HepG2 (cell line): ENCODE measurements around the gene KCTD4. TPM values are rescaled to one million over a fixed set of nuclear protein-coding genes. Genes with fewer than 3 reads are reported as not detected.

Experiments
- ATAC-seq: fragments of 200-7000 bp; cut with Tn5 transposase; 3 replicates; pipeline ENCODE4 v1.9.1; 2020; ENCODE audit warnings: mild to moderate bottlenecking, moderate library complexity
- Bru-seq: library from RNA; stranded (reverse); fragments of 400-500 nt; gene quantifications from one replicate; lab custom pipeline; 2021; lab: Mats Ljungman, UMichigan
- BruChase-seq, 2 experiments: library from RNA; stranded (reverse); fragments of 400-500 nt; gene quantifications; one replicate each; lab custom pipeline; 2021; lab: Mats Ljungman, UMichigan
- BruUV-seq: library from RNA; stranded (reverse); fragments of 400-500 nt; replicated peaks from 2 replicates; lab custom pipeline; 2021; lab: Mats Ljungman, UMichigan
- CTCF ChIA-PET: fragments of 300-600 bp; formaldehyde crosslinking; extraction: SDS; loops from one replicate; lab custom pipeline; 2021; ENCODE audit warnings: low total read pairs, inconsistent platforms, low intra/inter-chr PET ratio; lab: Yijun Ruan, JAX
- POLR2A ChIA-PET: fragments of 350-600 bp; sonication (Branson Sonifier 250); formaldehyde crosslinking; loops from one replicate; lab custom pipeline; 2020; ENCODE audit warnings: antibody characterized with exemption, inconsistent platforms; lab: Yijun Ruan, JAX
- DNase-seq: peaks from one replicate; pipeline ENCODE4 v3.0.0-alpha.2; 2015; ENCODE audit warnings: low spot score
- FAIRE-seq: peaks from 3 replicates; lab custom pipeline; 2011; peaks lifted over from hg19 to GRCh38; lab: Jason Lieb, UNC
- H2AFZ ChIP-seq: one replicate; pipeline ENCODE4 v1.6.1; 2011; ENCODE audit warnings: low read length, inconsistent platforms
- H3K27ac ChIP-seq: fragments of 300-600 bp; 3 replicates; pipeline ENCODE4 v1.8.0; 2011; ENCODE audit warnings: mixed run types, mild to moderate bottlenecking, mixed read lengths, low read length, inconsistent platforms; ENCODE audit not compliant: insufficient read depth; ENCODE audit errors: extremely low read length
- H3K27me3 ChIP-seq, 2 experiments: fragments of 200-600 bp in 1 of 2; 2 replicates in 1 of 2; 3 replicates in 1 of 2; pipeline versions ENCODE4 v1.6.0 to v1.8.0; 2011; ENCODE audit warnings: low read length in 2 of 2, mild to moderate bottlenecking in 2 of 2, moderate library complexity in 2 of 2, inconsistent platforms in 1 of 2; ENCODE audit not compliant: insufficient read depth in 2 of 2, control insufficient read depth in 1 of 2
- H3K36me3 ChIP-seq, 2 experiments: fragments of 200-600 bp in 1 of 2; replicated peaks in 1 of 2; 2 replicates in 1 of 2; 3 replicates in 1 of 2; pipeline versions ENCODE4 v1.5.1 to v1.8.0; 2011; ENCODE audit warnings: low read length in 2 of 2, inconsistent platforms in 1 of 2; ENCODE audit not compliant: insufficient read depth in 2 of 2, control insufficient read depth in 1 of 2
- H3K4me1 ChIP-seq: 2 replicates; pipeline ENCODE4 v1.5.1; 2012; ENCODE audit warnings: low read length, inconsistent platforms; ENCODE audit not compliant: insufficient read depth
- H3K4me2 ChIP-seq: 2 replicates; pipeline ENCODE4 v1.6.0; 2011; ENCODE audit warnings: low read depth, low read length, inconsistent platforms
- H3K4me3 ChIP-seq, 3 experiments: fragments of 200-600 bp in 1 of 3; sonication (generic), shearing (Covaris generic) in 1 of 3; replicated peaks in 1 of 3; 2 replicates each; pipeline ENCODE4 v1.5.1; 2011 to 2016; ENCODE audit warnings: low read length in 3 of 3, inconsistent platforms in 2 of 3, low read depth in 2 of 3, mild to moderate bottlenecking in 2 of 3, control low read depth in 1 of 3, mixed read lengths in 1 of 3; ENCODE audit not compliant: insufficient read depth in 1 of 3
- H3K79me2 ChIP-seq: one replicate; pipeline ENCODE4 v1.6.1; 2011; ENCODE audit warnings: low read length, inconsistent platforms; ENCODE audit not compliant: insufficient read depth
- H3K9ac ChIP-seq: 2 replicates; pipeline ENCODE4 v1.6.0; 2011; ENCODE audit warnings: mild to moderate bottlenecking, low read depth, low read length, inconsistent platforms; ENCODE audit not compliant: insufficient read depth
- H3K9me3 ChIP-seq: 2 replicates; pipeline ENCODE4 v1.5.1; 2012; ENCODE audit warnings: mild to moderate bottlenecking, low read length
- H4K20me1 ChIP-seq: 2 replicates; pipeline ENCODE4 v1.6.0; 2011; ENCODE audit warnings: inconsistent platforms, mild to moderate bottlenecking, low read length, moderate library complexity; ENCODE audit not compliant: insufficient read depth
- ARID2 ChIP-seq: sonication (generic); formaldehyde crosslinking; IDR thresholded peaks from 2 replicates; pipeline ENCODE4 v1.8.1; 2022; ENCODE audit warnings: mild to moderate bottlenecking, missing genetic modification reagents, borderline replicate concordance
- CAMTA2 ChIP-seq: sonication (generic); formaldehyde crosslinking; IDR thresholded peaks from 2 replicates; pipeline ENCODE4 v1.4.0; 2020; ENCODE audit warnings: mild to moderate bottlenecking, missing genetic modification reagents, borderline replicate concordance
- ELF4 ChIP-seq: sonication (generic); formaldehyde crosslinking; IDR thresholded peaks from 2 replicates; pipeline ENCODE4 v1.5.0; 2020; ENCODE audit warnings: missing genetic modification reagents, mild to moderate bottlenecking, moderate library complexity, borderline replicate concordance
- HDAC2 ChIP-seq: sonication (generic); formaldehyde crosslinking; IDR thresholded peaks from 2 replicates; pipeline ENCODE4 v1.4.0; 2020; ENCODE audit warnings: missing genetic modification reagents
- HMG20A ChIP-seq: IDR thresholded peaks from 2 replicates; pipeline ENCODE4 v1.6.1; 2016; ENCODE audit warnings: borderline replicate concordance
- RARG ChIP-seq: sonication (generic); formaldehyde crosslinking; IDR thresholded peaks from 2 replicates; pipeline ENCODE4 v1.4.0; 2020; ENCODE audit warnings: low read depth, mild to moderate bottlenecking, missing genetic modification reagents
- SIX1 ChIP-seq: sonication (generic); formaldehyde crosslinking; IDR thresholded peaks from 2 replicates; pipeline ENCODE4 v1.4.0; 2020; ENCODE audit warnings: missing genetic modification reagents, borderline replicate concordance
- ZNF234 ChIP-seq: sonication (generic); formaldehyde crosslinking; conservative IDR thresholded peaks from 2 replicates; pipeline ENCODE4 v1.5.1; 2020; ENCODE audit warnings: mild to moderate bottlenecking, missing genetic modification reagents
- ZNF430 ChIP-seq: sonication (generic); formaldehyde crosslinking; IDR thresholded peaks from 2 replicates; pipeline ENCODE4 v1.9.0; 2021; ENCODE audit warnings: mild to moderate bottlenecking, missing genetic modification reagents
- ZNF441 ChIP-seq: sonication (generic); formaldehyde crosslinking; IDR thresholded peaks from 2 replicates; pipeline ENCODE4 v1.7.0; 2021; ENCODE audit warnings: missing genetic modification reagents, borderline replicate concordance
- WGBS: methylation state at CpG from one replicate; pipeline ENCODE4 v1.1.6; 2017; ENCODE audit warnings: low lambda C conversion rate; 5-methylcytosine and 5-hydroxymethylcytosine counted together
- in situ Hi-C: cut with HindIII; loops from 2 replicates; pipeline ENCODE4 v1.10.0; 2017; ENCODE audit warnings: low pct_unique_long_range_greater_than_20kb; ENCODE audit not compliant: extremely low pct_ligation_motif_present
- intact Hi-C: fragments of 100-400 bp; cut with micrococcal nuclease; formaldehyde crosslinking; loops from one replicate; pipeline ENCODE4 v1.10.0; 2022; ENCODE audit not compliant: unreplicated experiment
- long read RNA-seq, 2 experiments: library from RNA in 1 of 2; library from polyadenylated mRNA in 1 of 2; stranded (forward) in 1 of 2; unstranded in 1 of 2; transcript quantifications; one replicate each; pipeline ENCODE4 v2.0.0, GENCODE V29; 2019 to 2022
- polyA minus RNA-seq, 3 experiments: library from RNA; depleted of rRNA, polyadenylated mRNA; stranded (reverse); fragments of >200 nt; gene quantifications; 2 replicates each; pipeline ENCODE4 v1.2.3, GENCODE V29; 2011; ENCODE audit warnings: low replicate concordance in 1 of 3
- polyA plus RNA-seq, 8 experiments: library from polyadenylated mRNA; depleted of rRNA in 3 of 8; stranded (reverse) in 7 of 8; unstranded in 1 of 8; fragments of >200 nt; fragmentation: Illumina TruSeq in 4 of 8; extraction: Trizol in 4 of 8; gene quantifications; 2 replicates each; pipeline versions ENCODE4 v1.2.1 to v1.2.3, GENCODE V29; 2011 to 2016; ENCODE audit warnings: low read depth in 4 of 8, missing spikeins in 1 of 8, mixed read lengths in 1 of 8; ENCODE audit not compliant: insufficient read depth in 1 of 8
- total RNA-seq, 5 experiments: library from RNA; depleted of rRNA; stranded (reverse); fragments of >200 nt; fragmentation: Illumina TruSeq; extraction: Trizol; gene quantifications; 2 replicates each; pipeline ENCODE4 v1.2.3, GENCODE V29; 2016; ENCODE audit warnings: low read depth in 1 of 5
- TF ChIP-seq, protein P1 (sequence below): sonication (generic); formaldehyde crosslinking; IDR thresholded peaks from 2 replicates; pipeline ENCODE4 v1.4.0; 2020; ENCODE audit warnings: mild to moderate bottlenecking, missing genetic modification reagents
- TF ChIP-seq, protein P2 (sequence below): sonication (generic); formaldehyde crosslinking; conservative IDR thresholded peaks from 2 replicates; pipeline ENCODE4 v1.4.0; 2020; ENCODE audit warnings: missing genetic modification reagents
- TF ChIP-seq, protein P3 (sequence below): sonication (generic); formaldehyde crosslinking; IDR thresholded peaks from 2 replicates; pipeline ENCODE4 v1.4.0; 2020; ENCODE audit warnings: mild to moderate bottlenecking, missing genetic modification reagents
- TF ChIP-seq, protein P4 (sequence below): sonication (generic); formaldehyde crosslinking; IDR thresholded peaks from 2 replicates; pipeline ENCODE4 v1.5.1; 2020; ENCODE audit warnings: mild to moderate bottlenecking, moderate library complexity, missing genetic modification reagents

The KCTD4 gene
- not detected in 2 replicates for total RNA-seq (2016; rRNA removed; fragmentation: Illumina TruSeq; extraction: Trizol)
- total RNA-seq (2016; cell fraction: cytosol; rRNA removed; fragmentation: Illumina TruSeq; extraction: Trizol; ENCODE audit: low read depth), result not detected in 2 replicates
- not detected in 2 replicates for total RNA-seq (2016; cell fraction: insoluble cytoplasmic fraction; rRNA removed; fragmentation: Illumina TruSeq; extraction: Trizol)
- total RNA-seq (2016; cell fraction: membrane; rRNA removed; fragmentation: Illumina TruSeq; extraction: Trizol), result not detected in 2 replicates
- not detected in 2 replicates for total RNA-seq (2016; cell fraction: nucleus; rRNA removed; fragmentation: Illumina TruSeq; extraction: Trizol)
- not detected in 2 replicates for polyA plus RNA-seq (2011; rRNA removed)
- not detected in 2 replicates for polyA plus RNA-seq (2011; cell fraction: cytosol; rRNA removed)
- not detected in 2 replicates for polyA plus RNA-seq (2011; cell fraction: nucleus; rRNA removed)
- not detected in 2 replicates for polyA plus RNA-seq (2012)
- not detected in 2 replicates for polyA plus RNA-seq (2016; cell fraction: cytosol; fragmentation: Illumina TruSeq; extraction: Trizol; ENCODE audit: low read depth)
- polyA plus RNA-seq (2016; cell fraction: insoluble cytoplasmic fraction; fragmentation: Illumina TruSeq; extraction: Trizol; ENCODE audit: low read depth), result not detected in 2 replicates
- polyA plus RNA-seq (2016; cell fraction: membrane; fragmentation: Illumina TruSeq; extraction: Trizol; ENCODE audit: low read depth), result not detected in 2 replicates
- not detected in 2 replicates for polyA plus RNA-seq (2016; cell fraction: nucleus; fragmentation: Illumina TruSeq; extraction: Trizol; ENCODE audit: insufficient read depth, low read depth)
- polyA minus RNA-seq (2011; rRNA and poly(A)+ RNA removed; ENCODE audit: low replicate concordance), result not detected in 2 replicates
- polyA minus RNA-seq (2011; cell fraction: cytosol; rRNA and poly(A)+ RNA removed), result not detected in 2 replicates
- not detected in 2 replicates for polyA minus RNA-seq (2011; cell fraction: nucleus; rRNA and poly(A)+ RNA removed)
- Bru-seq, nascent RNA, result not detected
- not detected for BruChase-seq, experiment 1, labeled RNA remaining after a 6-hour chase
- not detected for BruChase-seq, experiment 2, labeled RNA remaining after a 2-hour chase
- long read RNA-seq, experiment 1, result 0 reads
- long read RNA-seq, experiment 2, result 0 reads

DNA sequence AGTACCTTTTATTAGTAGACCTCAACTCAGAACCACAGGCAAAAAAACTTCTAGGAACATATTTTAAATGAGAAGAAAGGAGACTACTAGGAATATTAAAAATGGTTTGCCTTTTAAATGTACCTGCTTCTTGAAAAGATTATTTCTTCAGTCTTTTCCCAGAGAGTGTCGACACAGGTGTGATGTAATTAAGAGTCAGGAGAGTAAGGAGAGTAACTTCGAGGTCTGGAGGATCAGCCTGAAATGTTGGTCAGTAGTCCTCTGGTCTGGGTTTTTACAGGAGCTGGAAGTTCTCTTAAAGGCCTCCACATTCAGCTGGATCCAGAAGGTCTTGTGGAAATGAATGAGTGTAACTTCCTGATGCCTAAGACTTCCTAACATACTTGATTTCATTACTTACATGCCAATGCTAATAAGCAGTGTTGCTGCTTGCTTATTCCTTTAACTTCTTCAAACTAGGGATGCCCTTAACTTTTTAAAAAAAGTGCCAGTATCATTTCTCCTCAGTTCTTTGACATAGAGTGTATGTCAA, at the start of gene KCTD4:
Gene KCTD4 (minus strand): TSS at position 345 of the 532 bp plus-strand sequence. CDS start 6,478 bp downstream, outside the sequence.
- 91% methylated on average over 2 of the region's 2 CpGs for WGBS
- Histone ChIP-seq H3K4me3 (no peak within 1 kb of the TSS), H3K4me1 (no peaks in the 10 kb centered on the region), H2AFZ (no peak within 1 kb of the TSS), H3K36me3 (no peaks in the 10 kb centered on the region; a peak in 1 of 5 replicates), H3K79me2 (no peaks in the 10 kb centered on the region), H4K20me1 (no peaks in the 10 kb centered on the region), H3K9ac (no peak within 1 kb of the TSS), H3K4me2 (no peak within 1 kb of the TSS), H3K27ac (no peak within 1 kb of the TSS), H3K9me3 (no peaks in the 10 kb centered on the region), H3K27me3 (no peaks in the 10 kb centered on the region)
- BruUV-seq, result no TSS peak
- intact Hi-C loops (no loop called here), in situ Hi-C loops (no loop called here)
- ChIA-PET POLR2A (no interaction called here), CTCF (no interaction called here)
- DNase-seq (no peak), ATAC-seq (no peak), FAIRE-seq (no peak)
- TF ChIP-seq, protein P1, sequence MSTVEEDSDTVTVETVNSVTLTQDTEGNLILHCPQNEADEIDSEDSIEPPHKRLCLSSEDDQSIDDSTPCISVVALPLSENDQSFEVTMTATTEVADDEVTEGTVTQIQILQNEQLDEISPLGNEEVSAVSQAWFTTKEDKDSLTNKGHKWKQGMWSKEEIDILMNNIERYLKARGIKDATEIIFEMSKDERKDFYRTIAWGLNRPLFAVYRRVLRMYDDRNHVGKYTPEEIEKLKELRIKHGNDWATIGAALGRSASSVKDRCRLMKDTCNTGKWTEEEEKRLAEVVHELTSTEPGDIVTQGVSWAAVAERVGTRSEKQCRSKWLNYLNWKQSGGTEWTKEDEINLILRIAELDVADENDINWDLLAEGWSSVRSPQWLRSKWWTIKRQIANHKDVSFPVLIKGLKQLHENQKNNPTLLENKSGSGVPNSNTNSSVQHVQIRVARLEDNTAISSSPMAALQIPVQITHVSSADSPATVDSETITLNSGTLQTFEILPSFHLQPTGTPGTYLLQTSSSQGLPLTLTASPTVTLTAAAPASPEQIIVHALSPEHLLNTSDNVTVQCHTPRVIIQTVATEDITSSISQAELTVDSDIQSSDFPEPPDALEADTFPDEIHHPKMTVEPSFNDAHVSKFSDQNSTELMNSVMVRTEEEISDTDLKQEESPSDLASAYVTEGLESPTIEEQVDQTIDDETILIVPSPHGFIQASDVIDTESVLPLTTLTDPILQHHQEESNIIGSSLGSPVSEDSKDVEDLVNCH (CRISPR knock-in tag), result no peak
- TF ChIP-seq ZNF234 (CRISPR knock-in tag) (no peak), HMG20A (no peak), ARID2 (CRISPR knock-in tag) (no peak), ZNF441 (no peak), ELF4 (CRISPR knock-in tag) (no peak), ZNF430 (no peak), RARG (CRISPR knock-in tag) (no peak), HDAC2 (CRISPR knock-in tag) (no peak), SIX1 (CRISPR knock-in tag) (no peak), CAMTA2 (CRISPR knock-in tag) (no peak)
- TF ChIP-seq, protein P2, sequence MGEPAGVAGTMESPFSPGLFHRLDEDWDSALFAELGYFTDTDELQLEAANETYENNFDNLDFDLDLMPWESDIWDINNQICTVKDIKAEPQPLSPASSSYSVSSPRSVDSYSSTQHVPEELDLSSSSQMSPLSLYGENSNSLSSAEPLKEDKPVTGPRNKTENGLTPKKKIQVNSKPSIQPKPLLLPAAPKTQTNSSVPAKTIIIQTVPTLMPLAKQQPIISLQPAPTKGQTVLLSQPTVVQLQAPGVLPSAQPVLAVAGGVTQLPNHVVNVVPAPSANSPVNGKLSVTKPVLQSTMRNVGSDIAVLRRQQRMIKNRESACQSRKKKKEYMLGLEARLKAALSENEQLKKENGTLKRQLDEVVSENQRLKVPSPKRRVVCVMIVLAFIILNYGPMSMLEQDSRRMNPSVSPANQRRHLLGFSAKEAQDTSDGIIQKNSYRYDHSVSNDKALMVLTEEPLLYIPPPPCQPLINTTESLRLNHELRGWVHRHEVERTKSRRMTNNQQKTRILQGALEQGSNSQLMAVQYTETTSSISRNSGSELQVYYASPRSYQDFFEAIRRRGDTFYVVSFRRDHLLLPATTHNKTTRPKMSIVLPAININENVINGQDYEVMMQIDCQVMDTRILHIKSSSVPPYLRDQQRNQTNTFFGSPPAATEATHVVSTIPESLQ, result no peak
- TF ChIP-seq, protein P3, sequence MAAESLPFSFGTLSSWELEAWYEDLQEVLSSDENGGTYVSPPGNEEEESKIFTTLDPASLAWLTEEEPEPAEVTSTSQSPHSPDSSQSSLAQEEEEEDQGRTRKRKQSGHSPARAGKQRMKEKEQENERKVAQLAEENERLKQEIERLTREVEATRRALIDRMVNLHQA (CRISPR knock-in tag), result no peak
- TF ChIP-seq, protein P4, sequence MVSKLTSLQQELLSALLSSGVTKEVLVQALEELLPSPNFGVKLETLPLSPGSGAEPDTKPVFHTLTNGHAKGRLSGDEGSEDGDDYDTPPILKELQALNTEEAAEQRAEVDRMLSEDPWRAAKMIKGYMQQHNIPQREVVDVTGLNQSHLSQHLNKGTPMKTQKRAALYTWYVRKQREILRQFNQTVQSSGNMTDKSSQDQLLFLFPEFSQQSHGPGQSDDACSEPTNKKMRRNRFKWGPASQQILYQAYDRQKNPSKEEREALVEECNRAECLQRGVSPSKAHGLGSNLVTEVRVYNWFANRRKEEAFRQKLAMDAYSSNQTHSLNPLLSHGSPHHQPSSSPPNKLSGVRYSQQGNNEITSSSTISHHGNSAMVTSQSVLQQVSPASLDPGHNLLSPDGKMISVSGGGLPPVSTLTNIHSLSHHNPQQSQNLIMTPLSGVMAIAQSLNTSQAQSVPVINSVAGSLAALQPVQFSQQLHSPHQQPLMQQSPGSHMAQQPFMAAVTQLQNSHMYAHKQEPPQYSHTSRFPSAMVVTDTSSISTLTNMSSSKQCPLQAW (CRISPR knock-in tag), result no peak
